ENCODE data around the gene TBC1D5.

DNA sequence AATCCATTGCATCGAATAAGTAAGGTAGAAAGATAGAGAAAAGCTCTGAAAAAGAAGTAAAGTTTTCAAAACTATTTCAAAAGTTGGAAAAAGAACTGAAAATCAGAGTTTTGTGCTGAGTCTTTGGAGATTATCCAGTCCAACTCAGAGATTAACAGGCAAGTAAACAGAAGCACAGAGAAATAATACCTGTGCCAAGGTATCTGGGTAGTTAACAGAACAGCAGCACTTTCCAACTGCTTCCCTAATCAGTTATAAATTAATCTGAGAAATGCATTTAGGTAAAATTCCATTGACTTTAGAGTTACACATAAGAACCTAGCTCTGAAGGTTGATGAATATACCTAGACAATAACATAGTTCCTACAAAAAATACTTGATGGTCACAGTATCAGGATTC, 355.3 kb downstream of the TBC1D5 start:
- TF ChIP-seq EZH2phosphoT487 (IDR thresholded peaks at IDR 0.05; ENCODE audit: borderline replicate concordance, low read length): no peak
- no peak for TF ChIP-seq CTCF (IDR thresholded peaks at IDR 0.05; ENCODE audit: low read depth, low read length, poor library complexity, severe bottlenecking)
